GM12865 (cell line): ENCODE data around the gene EEF1B2.
A peak's percentile ranks its signal among the peaks of the same experiment; 100 is the strongest.
"Not testable (repeated sequence)": the region's sequence is repeated elsewhere in the genome, so short reads cannot be mapped to it uniquely, and the experiment has no call there.

Experiments
- DNase-seq: peaks from one replicate; pipeline ENCODE4 v3.0.0; 2010; ENCODE audit warnings: low read depth
- H3K4me3 ChIP-seq: 2 replicates; pipeline ENCODE4 v1.5.1; 2011; ENCODE audit warnings: mild to moderate bottlenecking, low read depth, low read length, control low read depth
- TF ChIP-seq, protein P1 (sequence below): IDR thresholded peaks from 2 replicates; pipeline ENCODE4 v1.5.1; 2011; ENCODE audit warnings: low read length, control low read depth, low read depth, inconsistent platforms; ENCODE audit not compliant: insufficient read depth; ENCODE audit errors: missing control alignments

EEF1B2 gene

DNA sequence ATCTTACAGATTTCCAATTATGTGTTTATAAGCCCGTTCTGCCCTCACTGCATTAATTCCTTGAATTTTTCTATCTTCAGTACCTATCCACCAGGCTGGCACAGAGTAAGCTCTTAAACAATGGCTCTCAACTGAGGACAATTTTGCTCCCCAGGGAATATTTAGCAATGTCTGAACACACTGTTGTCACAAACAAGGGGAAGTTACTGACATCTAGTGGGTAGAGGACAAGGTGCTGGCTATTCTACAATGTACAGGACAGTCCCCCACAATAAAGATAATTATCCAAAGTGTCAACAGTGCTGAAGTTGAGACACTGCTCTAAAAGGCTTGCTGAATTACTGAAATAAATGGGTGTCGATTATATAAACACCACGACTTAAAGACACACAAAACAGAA is 5.5 kb upstream of the EEF1B2 start:
- no peak overlapping the region for H3K4me3 ChIP-seq
- peak; percentile 44 for DNase-seq
- TF ChIP-seq, protein P1, sequence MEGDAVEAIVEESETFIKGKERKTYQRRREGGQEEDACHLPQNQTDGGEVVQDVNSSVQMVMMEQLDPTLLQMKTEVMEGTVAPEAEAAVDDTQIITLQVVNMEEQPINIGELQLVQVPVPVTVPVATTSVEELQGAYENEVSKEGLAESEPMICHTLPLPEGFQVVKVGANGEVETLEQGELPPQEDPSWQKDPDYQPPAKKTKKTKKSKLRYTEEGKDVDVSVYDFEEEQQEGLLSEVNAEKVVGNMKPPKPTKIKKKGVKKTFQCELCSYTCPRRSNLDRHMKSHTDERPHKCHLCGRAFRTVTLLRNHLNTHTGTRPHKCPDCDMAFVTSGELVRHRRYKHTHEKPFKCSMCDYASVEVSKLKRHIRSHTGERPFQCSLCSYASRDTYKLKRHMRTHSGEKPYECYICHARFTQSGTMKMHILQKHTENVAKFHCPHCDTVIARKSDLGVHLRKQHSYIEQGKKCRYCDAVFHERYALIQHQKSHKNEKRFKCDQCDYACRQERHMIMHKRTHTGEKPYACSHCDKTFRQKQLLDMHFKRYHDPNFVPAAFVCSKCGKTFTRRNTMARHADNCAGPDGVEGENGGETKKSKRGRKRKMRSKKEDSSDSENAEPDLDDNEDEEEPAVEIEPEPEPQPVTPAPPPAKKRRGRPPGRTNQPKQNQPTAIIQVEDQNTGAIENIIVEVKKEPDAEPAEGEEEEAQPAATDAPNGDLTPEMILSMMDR = peak; percentile 29

DNA sequence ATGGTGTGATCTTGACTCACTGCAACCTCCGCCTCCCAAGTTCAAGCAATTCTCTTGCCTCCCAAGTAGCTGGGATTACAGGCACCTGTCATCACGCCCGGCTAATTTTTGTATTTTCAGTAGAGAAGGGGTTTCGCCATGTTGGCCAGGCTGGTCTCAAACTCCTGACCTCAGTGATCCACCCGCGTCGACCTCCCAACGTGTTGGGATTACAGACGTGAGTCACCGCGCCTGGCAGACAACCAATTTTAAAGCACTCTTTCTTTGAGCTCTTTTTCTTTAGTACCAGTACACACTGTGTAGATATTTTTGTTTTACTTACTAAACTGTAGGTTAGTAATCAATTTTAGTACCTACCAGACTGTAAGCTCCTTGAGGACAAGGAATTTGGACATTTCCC is 2.7 kb upstream of the EEF1B2 start:
- H3K4me3 ChIP-seq, DNase-seq: not testable (repeated sequence)

DNA sequence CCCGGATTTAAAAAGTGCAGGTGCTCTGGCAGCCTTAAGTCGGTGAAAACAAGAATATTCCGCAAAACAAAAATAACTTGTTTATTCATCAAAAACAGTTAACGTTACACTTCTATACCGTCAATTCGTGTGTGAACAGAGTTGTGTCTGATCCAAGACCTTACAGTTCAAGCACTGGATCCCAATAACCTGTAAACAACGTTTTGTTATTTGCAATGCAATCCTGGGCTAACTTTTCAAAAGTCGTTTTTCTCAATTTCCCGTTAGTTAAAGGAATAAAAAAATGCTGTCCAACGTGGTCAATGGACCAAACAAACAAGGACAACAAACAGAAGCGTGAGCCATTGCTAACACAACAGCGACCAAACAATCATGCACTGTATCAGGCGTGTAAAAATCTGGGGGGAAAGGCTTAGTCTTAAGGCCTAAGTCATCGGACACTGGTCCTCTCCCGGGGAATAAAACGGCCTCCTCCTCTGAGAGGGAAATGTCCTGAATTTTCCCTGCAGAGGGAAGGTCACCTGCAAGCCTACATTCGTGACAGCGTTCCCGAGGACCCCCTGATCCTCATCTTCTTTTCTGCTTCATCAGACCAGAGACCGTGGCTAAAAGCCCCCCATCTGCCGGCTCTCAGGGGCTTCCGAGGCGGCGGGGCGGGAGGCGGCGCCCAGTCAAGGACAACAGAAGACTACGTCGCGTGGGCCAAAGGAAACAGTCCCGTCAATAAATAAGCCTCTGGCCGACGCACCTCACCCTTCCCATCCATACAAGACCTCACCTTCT is 941 bp upstream of the EEF1B2 start:
- no peak for DNase-seq
- H3K4me3 ChIP-seq = peak overlapping the region; percentile 100
- TF ChIP-seq, protein P1 = no peak

DNA sequence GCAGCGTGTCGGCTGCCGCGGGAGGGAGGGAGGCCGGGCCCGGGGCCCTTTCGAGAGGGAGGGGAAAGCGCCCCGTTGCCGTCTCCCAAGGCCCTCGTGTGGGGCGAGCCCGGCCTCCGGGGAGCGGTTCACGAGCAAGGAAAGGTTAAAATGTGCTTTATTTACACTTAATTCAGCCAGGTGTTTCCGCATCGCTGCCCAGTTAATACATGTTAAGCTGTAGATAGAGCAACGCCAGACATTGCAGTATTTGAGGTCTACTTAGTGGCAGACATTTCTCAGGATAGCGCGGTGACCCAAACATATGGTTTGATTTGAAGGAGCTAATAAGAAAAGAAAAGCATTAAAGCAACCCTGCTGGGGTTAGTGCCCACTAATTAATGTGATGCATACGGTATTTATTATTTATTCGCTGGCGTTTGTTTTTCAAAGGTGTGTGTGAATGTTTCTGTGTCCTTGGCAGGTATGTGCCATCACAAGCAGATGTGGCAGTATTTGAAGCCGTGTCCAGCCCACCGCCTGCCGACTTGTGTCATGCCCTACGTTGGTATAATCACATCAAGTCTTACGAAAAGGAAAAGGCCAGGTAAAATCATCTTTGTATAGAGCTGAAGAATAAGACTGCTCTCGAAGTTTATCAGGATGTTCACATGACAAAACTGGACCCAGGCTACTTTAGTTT is 571 bp downstream of the EEF1B2 start:
- peak overlapping the region; percentile 100 for H3K4me3 ChIP-seq
- TF ChIP-seq, protein P1 = no peak
- DNase-seq = peak; percentile 70

DNA sequence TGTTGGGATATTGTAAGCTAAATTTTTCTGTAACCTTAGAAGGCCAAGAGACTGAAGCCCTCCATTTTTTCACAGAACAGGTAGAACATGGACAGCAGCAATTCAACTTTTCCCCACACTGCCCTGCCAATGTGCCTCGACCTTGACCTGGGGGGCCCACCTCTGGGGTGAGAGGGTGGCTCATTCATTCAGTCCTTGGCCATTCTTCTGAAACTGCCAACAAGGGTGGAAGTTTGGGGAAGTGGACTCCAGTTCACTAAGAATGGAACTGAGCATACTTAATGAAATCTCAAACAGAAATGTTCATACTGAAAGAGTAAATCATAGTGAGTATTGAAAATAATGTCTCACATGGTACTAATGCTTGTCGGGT is 1.1 kb downstream of the EEF1B2 start:
- TF ChIP-seq, protein P1 = no peak

DNA sequence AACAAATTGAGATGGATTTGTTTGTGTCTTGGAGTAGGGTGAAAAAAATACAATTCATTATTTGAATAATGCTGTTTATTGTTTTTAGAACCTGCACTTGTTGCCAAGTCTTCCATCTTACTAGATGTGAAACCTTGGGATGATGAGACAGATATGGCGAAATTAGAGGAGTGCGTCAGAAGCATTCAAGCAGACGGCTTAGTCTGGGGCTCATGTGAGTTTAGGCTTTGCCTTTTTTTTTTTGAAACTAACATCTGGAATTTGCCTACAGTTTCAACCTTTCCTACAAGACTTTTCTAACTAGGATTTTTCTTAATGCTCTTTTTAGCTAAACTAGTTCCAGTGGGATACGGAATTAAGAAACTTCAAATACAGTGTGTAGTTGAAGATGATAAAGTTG is 2.7 kb downstream of the EEF1B2 start:
- peak overlapping the region; percentile 100 for H3K4me3 ChIP-seq

More for the DNA sequence above, 1.1 kb downstream of the EEF1B2 start:
- DNase-seq = peak; percentile 37
- peak overlapping the region; percentile 100 for H3K4me3 ChIP-seq

DNA sequence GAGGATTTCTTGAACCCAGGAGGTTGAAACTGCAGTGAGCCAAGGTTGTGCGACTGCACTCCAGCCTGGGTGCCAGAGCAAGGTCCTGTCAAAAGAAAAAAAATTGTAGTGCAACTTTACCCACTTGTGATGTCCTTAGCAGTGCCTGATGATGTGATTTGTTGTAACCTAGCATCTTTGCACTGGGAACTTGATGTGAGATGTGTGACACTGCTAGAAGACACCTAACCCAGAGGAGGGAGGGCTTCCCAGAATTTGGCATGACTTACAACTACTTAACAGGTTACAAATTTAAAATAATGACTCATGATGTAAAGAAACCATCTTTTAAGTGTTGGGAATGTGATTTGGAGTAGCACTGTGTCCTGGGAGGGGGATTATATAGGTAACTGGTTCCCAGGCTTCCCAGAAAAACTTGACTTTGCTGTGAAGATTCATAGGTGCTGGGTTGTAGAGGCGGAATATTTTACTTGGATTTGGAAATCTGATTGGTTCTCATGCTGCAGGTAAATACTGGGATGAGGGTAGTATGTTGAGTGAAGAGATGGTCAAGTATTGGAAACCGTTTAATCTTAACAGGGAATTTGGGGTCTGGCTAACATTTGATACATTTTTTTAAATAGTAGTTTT is 3.7 kb downstream of the EEF1B2 start:
- no peak overlapping the region for H3K4me3 ChIP-seq
- TF ChIP-seq, protein P1 = no peak
- DNase-seq = peak; percentile 11

More for the DNA sequence above, 2.7 kb downstream of the EEF1B2 start:
- DNase-seq = not testable (repeated sequence)
